Activated naive CD4-positive, alpha-beta T cell treated with Interleukin-2 at 50 U/mL for 16 hours (primary cell): Measurements from ENCODE around the gene TCF7L2.

Experiments used
- DNase-seq: peaks from one replicate; pipeline ENCODE4 v3.0.0-alpha.2; 2020

The TCF7L2 gene

DNA sequence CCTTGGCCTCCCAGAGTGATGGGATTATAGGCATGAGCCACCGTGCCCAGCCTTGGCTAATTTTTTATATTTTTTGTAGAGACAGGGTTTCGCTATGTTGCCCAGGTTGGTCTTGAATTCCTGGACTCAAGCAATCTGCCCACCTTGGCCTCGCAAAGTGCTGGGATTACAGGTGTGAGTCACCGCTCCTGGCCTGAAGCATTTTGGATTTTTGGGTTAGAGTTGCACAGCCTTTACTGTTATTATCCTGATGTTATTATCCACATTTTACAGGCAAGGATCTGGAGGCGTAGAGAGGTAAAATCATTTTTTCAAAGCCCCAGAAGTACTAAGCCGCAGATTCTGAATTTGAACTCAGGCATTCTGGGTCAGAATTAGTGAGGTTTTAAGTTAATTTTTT is 75.4 kb downstream of the TCF7L2 start:
- no peak for DNase-seq

DNA sequence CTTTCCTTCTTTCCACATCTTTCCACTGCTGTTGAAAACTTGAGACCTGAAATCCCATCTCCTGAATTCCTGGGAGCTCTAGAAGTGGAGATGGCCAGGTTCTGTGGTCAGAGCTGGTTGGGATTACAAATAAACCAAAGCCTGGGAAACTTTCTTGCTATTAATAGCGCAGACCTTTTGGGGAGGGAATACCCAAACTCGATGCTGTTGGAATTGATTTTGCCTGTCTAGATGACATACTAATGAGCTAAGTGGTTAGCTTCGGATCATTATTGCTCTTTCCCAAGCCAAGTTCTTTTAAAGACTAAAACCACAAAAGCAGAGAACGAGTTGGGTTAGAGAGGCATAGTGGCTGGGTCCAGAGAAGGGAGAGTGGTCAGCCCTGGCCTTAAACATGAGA is 76.6 kb downstream of the TCF7L2 start:
- DNase-seq = no peak

DNA sequence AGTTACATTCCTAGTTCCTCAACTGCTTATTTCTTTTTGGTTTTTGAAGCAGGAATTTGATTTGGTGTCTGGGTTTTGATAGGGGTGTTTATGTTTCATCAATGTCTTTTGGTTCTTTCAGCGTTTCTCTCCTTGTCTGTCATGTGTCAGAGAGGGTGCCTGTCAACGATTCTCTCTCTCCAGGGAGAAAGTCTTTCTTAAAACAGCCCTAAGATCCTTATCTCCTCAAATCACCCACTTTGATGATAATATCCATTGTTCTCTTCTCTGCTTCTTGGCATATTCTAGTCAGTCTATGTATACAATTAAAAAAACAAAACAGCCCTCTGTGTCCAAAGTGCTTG is 77.2 kb downstream of the TCF7L2 start:
- DNase-seq = no peak

DNA sequence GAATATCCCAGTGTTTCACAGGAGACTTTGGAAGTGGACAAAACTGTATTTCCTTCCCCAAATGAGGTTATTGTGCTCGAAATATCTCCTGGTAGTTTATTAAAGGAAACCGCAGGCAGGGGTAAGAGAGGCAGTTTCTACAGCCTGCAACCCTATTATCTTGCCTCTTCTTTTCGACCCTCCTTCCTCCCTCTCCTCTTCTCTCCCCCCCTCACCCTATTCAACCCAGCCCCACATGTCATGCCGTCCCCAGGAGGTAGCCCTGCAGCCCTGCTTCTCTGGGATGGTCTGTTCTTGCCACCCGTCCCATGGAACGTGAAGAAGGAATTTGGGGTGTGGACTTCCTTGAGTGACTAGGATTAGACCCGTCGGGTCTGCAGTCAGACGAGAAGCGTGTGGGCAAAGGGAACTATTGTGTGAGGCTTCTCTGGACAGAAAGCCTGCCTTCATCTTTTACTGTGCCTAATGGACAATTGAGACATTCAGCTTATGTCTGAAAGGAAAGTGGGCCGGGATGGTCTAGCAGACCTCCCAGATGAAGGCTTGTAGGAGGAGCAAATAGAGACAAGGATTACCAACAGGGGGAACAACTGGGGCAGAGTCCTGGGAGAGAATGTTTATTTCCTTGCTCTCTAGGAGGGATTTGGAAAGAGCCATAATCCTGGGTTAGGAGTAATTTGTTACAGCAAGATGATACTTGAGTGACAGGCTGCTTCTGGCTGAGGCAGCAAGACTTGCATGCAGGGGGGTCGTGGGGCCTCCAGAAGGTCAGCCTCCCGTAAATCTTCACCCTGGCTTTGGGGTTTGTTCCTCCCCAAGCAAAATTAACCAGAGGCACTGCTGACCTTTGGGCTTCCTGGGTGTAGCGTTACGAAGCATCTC is 77.8 kb downstream of the TCF7L2 start:
- no peak for DNase-seq

DNA sequence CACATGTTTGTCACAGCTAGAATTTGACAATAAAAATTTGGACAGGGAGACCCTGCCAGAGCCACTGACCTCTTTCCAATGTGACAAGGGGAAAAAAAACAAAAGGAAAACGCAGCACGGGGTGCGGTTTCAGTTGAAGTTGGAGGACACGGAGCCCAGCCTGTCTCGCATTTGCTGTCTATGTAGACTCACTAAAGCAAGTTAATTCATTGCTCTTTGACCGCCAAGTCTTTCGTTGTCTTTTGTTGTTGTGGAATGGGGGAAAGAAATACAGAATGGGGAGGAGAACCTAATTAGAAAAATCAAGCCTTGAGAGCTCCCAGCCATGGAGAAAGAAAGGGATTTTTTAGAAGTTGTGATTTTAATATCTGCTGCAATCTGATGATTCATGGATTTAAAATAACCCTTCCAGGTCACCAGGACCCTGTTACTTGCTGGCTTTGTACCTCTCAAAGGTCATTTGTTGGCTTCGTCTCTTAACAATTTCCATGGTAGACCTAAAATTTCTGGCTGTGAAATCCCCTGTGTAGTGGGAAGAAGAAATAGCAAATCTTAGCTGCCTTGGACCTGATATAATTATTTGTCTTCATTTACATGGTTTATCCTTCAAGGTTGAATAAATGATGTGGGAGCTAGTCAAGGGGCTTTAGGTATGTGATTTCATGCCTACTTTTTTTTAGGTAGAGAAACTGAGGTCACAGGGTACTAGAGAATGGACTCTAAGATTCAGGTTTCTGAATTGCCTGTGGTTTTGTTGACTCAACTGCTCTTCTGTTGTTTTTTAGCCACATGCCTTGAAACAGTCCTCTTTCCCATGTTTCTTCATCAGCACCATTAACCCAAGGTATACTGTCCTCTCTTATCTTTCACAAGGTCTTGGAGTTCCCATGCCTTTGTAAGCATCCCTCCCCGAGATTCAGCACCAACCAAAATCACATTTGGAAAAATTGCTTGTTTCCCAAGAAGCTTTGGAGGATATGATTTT is 78.7 kb downstream of the TCF7L2 start:
- DNase-seq = no peak

DNA sequence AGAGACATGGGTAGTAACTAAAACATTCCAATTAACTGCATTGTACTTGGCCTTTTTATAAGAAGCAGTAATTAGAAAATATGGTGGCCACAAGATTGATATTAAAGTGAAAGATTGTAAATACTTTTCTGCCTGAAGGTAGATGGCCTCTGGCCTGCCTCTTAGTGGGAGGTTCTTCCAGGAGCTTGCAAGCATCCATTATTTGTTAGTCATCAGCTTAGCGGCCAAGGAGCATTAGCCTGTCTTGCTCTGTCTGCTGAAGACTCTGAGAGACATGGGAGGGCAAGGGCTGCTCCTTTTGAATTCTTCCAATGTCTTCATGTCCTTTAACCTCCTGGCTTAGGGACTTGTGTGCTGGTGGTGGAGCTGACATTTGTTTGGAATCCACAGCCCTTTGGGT is 80.4 kb downstream of the TCF7L2 start:
- DNase-seq = no peak

DNA sequence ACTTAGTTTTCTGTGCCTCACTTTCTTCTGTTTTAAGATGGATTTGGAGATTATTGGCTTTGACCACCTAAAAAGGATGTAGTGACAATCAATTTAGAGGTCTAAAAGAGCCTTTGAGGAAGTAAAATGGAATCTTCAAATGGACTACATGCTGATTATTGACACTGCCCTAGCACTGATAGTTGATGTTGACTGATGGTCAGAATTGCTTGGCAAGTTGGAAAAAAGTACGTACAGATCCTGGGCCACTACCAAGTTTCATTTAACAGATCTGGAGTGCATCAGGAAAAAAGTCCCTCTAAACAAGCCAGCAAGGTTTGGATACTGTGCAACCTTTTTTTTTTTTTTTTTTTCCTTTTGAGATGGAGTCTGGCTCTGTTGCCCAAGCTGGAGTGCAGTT is 81.1 kb downstream of the TCF7L2 start:
- no peak for DNase-seq

DNA sequence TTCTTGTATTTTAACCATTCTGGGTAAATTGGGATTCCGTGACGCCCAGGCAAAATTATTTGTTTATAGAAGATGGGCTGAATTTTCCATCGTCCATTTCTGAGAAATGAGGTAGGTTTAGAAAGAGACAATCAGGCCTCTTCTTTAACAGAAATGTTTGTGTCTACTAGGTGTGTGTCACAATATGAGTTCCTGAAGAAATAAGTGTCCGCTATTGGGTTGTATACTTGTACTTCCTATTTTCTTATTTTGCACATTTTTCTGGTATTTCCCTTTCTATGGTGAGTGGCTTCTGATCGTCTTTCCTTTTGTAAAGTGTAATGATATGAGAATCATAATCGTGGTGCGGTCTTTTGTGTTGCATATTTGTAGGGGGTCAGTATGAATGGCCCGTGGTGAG is 83.9 kb downstream of the TCF7L2 start:
- DNase-seq = no peak

DNA sequence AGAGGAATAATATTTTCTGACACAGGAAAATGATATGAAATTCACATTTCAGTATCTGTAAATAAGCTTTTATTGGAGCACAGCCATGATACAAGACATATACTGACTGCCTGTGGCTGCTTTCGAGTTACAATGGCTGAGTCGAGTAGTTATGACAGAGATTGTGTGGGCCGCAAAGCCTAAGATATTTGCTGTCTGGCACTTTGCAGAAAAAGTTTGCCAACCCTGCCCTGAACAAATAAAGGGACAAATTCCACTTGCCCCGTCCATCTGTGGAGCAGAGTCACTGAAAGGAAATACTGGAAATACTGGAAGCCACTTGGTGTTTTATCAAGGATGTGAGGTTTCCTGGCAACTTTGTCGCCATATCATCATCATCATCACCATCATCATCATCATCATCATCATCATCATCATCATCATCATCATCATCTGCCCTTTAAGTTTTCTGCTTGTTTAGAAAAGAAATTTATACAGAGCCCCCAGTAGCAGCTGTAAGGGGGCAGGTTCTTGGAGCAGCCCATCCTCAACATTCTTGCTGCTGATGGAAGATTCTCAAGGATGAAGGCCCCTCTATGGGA is 85.8 kb downstream of the TCF7L2 start:
- no peak for DNase-seq

DNA sequence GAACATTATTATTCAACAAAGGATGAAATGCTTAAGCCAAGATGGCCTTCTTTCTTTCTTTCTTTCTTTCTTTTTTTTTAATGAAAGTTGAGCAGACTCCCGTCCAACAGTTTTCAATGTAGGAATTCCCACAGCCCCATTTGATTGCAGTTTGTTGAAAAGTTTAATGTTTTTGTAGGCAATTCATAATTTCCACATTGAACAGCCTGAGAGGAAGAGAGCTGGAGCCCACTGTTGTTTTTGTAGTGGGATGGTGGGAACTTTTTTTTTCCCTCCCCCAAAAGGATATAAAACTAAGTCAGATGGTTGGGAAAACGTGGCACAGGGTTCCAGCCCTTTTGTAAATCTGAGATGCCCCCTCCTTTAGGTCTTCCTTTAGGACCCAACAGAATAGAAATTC is 86.6 kb downstream of the TCF7L2 start:
- no peak for DNase-seq

DNA sequence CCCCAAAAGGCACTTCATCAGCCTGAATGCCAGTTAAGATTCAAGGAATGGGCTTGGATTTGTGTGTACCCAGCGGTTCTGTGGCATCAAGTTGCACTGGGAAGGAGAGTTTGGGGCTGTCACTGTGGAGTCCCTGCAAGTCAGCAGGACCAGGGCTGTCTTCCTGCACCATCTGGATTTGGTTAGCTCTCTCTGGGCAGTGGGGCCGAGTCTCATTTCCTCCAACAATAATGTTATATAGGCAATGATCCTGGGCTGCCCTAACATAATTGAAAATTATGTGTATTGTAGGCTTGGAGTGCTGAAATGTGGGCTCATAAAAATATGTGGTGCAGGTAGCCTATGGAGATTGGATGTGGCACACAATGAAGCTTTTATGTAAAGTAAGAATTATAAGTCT is 87.2 kb downstream of the TCF7L2 start:
- DNase-seq = no peak

DNA sequence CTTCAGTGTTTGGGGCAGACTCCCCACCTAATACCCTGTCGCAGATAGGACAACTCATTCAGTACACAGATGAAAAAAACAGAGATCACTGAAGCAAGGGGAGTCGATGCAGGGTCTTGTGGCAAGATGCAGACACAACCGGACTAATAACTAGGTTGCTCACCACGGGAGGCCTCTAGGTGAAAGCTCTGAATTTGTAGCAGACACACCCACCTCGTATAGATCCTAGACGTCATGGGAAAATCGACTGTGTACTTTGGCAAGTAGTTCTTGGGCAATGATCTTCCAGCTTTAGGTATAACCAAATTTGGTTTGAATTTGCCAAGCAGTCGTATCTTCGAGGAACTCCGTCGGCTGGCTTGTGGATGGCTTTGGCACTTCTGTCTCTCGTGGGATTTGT is 88.1 kb downstream of the TCF7L2 start:
- no peak for DNase-seq

DNA sequence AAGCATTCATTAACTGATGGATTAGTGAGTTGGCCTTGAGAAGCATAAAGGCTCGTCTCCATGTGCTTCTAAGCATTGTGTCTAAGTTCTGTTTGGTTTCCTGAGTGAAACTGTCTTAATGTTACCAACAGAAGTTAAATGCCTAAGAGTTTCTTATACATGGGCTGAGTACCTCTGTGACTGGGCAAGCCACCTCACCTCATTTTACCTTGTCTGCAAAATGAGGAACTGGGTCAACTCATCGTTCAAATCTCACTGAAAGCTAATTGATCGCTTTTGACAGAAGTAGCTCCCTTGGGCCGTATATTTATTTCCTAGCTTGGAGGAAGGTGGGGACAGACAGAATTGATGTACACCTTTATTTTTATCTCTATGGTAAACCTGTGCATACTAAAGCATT is 88.9 kb downstream of the TCF7L2 start:
- DNase-seq = no peak

DNA sequence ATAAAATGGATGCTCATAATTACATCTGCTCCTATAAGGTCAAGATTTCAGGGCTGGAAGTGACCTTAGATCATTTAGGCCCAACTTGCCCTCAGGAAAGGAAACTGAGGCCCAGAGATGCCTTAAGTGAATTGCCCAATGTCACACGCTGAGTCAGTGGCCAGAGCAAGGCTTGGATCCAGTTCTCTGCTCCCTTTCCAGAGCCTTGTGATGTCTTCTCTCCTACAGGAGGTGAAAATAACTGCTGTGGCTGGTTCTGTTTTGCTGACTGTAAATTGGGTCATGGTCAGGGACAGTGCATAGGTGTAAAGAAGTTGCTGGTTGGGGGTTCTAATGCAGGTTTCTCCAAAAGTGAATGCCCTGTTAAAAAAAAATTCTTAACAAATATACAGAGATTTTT is 91.3 kb downstream of the TCF7L2 start:
- no peak for DNase-seq

DNA sequence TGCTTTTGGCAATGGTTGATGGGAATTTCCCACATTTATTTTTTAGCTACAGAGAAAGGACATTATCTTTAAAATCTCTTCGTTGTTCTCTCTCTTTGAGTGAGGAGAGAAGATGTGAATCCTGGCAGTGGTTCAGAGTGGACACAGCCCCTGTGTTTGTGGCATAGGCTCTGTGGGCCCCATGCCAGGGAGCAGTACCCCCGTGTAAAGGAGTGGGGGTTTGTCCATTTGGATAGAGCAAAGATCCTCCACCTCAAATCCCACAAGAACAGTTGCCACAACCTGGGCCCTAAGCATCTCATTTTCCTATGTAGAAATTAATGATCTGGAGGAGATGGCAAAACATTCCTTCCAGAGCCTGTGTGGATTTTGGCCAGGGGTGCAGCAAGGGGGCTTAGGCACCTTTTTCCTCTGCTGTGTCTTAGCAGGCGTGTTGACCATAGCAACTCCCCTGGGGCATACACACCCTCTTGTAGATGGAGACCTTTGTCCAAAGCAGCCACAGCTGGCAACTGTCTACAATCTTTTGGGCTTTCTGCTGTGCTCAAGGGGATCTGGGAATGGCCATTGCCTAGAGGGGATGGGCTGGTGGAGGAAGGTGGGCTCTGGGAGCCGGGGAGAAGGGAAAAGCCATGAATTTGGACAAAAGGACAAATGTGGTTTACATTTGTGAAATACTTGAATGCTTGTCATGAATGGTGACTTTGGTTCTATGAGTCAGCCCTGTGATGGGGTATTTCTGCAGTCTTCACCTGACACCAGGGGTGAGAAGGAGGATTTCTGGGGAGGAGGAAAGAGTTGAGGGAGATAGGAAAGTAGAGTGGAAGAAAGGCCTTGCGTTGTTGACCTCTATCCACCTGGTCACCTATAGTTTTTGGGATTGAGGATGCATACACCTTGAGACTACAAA is 92.0 kb downstream of the TCF7L2 start:
- DNase-seq = no peak

DNA sequence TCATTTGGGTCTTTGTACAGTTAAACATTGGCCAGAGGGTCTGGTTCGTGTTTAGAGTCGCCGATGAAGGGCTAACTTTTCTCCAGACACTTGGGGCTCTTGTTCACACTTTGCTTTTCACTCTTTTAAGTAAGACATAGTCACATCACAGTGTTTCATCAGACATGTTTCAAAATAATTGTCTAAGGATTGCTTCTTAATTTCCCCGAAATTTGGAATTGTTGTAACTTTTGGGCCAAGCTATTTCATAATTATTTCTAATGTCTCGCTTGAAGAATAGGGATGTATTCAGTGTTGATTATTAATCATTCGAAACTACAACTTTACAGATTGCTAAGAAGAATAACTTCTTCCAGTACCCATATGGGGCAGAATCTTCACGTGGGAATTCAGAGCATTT is 92.8 kb downstream of the TCF7L2 start:
- DNase-seq = no peak

DNA sequence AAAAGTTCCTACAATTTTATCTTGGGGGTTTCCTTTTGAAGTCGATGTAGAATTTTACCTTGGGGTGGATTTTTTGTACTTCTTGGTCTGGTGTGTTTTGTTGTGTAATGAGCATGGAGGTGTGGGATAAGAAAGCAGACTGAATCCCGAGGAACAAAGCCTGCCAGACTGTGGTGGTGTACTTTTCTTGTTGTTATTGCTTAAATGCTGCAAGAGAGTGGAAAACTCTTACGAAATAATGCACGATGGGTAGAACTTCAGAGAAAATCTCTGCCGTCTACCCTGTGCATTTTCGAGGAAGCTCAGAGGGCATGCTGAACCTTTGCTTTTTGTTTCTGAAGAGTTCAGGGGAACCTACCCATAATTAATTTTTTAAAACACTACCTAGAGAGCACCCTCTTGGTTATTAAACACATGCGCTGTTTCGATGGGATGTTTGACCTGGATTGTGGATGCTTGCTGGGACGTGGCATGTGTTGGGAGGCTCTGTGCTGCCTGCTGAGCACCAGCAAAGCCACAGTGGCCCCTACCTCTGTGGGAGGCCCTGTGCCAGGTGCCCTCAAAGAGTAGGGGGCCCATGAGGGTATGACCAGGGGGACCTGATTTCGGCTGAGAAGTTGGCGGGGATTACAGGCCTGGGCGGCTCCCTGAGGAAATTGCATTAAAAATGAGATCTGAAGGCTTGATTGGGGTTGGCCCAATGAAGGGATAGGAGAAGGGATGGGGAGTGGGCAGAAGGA is 94.1 kb downstream of the TCF7L2 start:
- no peak for DNase-seq

DNA sequence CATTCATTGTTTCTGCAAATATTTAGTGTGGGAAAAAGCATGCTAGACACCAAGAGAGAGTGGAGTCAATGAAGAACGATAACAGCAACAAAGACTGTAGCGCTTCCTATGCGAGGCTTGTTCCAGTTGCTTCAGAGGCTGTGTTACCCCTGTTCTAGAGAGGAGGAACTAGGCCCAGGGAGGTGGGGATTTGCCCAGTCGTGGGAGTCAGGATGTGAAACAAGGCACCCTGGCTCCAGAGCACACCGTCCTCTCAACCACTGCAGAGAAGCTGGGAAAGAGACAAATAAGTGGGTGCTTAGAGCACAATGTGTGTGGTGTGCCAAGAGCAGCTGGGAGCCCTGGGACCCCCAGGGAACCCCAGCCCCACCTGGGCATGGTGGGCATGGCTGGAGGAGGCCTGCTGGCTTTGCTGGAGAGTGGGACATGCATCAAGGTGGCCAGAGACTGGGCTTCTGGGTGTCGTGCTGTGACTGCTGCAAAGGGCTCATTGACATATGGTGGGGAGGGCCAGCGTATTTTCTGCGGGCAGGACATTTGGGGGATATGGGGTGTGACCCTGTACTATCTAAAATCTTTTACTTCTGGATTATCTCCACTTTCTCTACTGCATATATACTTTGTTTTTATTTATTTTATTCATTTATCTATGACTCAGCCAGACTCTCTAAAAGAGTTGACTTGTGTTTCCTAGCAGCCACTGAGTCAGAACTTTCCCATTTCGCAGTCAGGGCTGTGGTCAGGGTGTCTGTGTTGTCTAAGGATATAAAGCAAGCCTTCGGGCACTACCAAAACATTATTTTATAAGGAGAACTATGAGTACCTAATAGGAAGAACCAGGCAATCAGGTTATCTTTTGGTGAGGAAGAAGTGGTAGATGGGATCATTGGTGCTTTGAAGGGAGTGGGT is 95.4 kb downstream of the TCF7L2 start:
- DNase-seq = no peak

DNA sequence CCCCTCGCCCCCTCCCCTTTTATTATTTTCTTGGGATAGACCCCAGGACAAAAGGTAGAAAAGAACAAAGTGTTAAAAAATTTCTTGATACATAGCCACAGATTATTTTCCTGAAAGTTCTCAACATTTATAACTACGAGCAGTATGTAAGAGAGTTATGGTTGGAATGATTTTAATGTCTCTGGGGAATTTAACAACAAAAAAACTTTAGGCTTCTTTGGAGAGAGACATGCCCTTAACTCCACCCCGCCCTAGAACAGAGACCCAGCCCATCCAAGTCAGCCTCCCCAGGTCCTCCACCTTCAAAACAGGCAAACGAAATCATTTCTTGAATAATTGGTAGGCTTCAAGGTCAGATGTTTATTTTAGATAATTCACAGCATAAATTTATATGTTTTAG is 97.1 kb downstream of the TCF7L2 start:
- no peak for DNase-seq

DNA sequence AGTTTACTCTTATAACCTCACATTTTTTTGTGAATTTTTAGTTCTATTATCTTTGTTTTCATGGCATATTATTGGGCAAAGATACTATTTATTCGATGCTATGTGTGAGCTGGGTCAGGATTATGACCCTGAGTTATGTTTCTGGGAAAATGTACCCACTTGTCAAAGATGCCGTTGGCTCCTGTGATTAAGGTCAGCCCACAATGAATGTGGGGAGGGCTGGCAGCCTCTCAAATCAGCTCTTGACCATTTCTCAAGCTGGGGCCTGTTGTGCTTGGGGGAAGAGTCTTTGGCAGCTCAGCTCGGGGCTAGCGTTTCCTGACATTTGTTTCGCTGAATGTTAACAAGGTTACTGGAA is 97.5 kb downstream of the TCF7L2 start:
- DNase-seq = no peak
